ENCODE results near the gene ITGA2B.
A peak's percentile ranks its signal among the peaks of the same experiment; 100 is the strongest.
"Not testable (repeated sequence)": the region's sequence is repeated elsewhere in the genome, so short reads cannot be mapped to it uniquely, and the experiment has no call there.

The ITGA2B gene

GRCh38 chr17:44368391-44369243, 20.8 kb downstream of the ITGA2B start:
- DNase-seq (ENCODE audit: low read depth) = not testable (repeated sequence)

GRCh38 chr17:44367231-44367979, 22.0 kb downstream of the ITGA2B start:
- DNase-seq (ENCODE audit: low read depth) = no peak

GRCh38 chr17:44365051-44365450, 24.4 kb downstream of the ITGA2B start:
- not testable (repeated sequence) for DNase-seq (ENCODE audit: low read depth)

- DNase-seq (ENCODE audit: low read depth) = peak; percentile 47
These were observed 25.8 kb downstream of the ITGA2B start, which contains the start of gene FAM171A2 for GRCh38 chr17:44363613-44364159. TSS of gene FAM171A2 (minus strand) at chr17:44363853. CDS start at chr17:44363714, 139 bp downstream.

GRCh38 chr17:44362949-44363612, 26.4 kb downstream of the ITGA2B start:
- no peak for DNase-seq (ENCODE audit: low read depth)

- DNase-seq (ENCODE audit: low read depth) = no peak
These were observed 26.9 kb downstream of the ITGA2B start for GRCh38 chr17:44362459-44362948.

GRCh38 chr17:44361292-44362260, 27.9 kb downstream of the ITGA2B start:
- DNase-seq (ENCODE audit: low read depth) = no peak

- no peak for DNase-seq (ENCODE audit: low read depth)
These were observed 28.6 kb downstream of the ITGA2B start for GRCh38 chr17:44360826-44361225.

- no peak for DNase-seq (ENCODE audit: low read depth)
These were observed 29.3 kb downstream of the ITGA2B start for GRCh38 chr17:44360144-44360533.

GRCh38 chr17:44359458-44360143, 29.8 kb downstream of the ITGA2B start:
- no peak for DNase-seq (ENCODE audit: low read depth)

GRCh38 chr17:44359006-44359405, 30.4 kb downstream of the ITGA2B start:
- no peak for DNase-seq (ENCODE audit: low read depth)

GRCh38 chr17:44358066-44358465, 31.4 kb downstream of the ITGA2B start:
- DNase-seq (ENCODE audit: low read depth) = no peak

GRCh38 chr17:44356241-44356640, 33.2 kb downstream of the ITGA2B start:
- DNase-seq (ENCODE audit: low read depth) = no peak

- DNase-seq (ENCODE audit: low read depth) = no peak
These were observed 33.8 kb downstream of the ITGA2B start for GRCh38 chr17:44355642-44356099.

GRCh38 chr17:44354582-44355561, 34.6 kb downstream of the ITGA2B start:
- peak; percentile 48 for DNase-seq (ENCODE audit: low read depth)

GRCh38 chr17:44353672-44354331, 35.6 kb downstream of the ITGA2B start:
- DNase-seq (ENCODE audit: low read depth) = no peak

GRCh38 chr17:44352828-44353671, 36.4 kb downstream of the ITGA2B start:
- no peak for DNase-seq (ENCODE audit: low read depth)
